NCI-H524 treated with DMSO at 0.1 percent for 48 hours (cell line): Measurements from ENCODE around the gene MIER3.

Experiments
- DNase-seq: peaks from one replicate; lab custom pipeline; 2025; lab: John Stamatoyannopoulos, UW

MIER3 gene

DNA sequence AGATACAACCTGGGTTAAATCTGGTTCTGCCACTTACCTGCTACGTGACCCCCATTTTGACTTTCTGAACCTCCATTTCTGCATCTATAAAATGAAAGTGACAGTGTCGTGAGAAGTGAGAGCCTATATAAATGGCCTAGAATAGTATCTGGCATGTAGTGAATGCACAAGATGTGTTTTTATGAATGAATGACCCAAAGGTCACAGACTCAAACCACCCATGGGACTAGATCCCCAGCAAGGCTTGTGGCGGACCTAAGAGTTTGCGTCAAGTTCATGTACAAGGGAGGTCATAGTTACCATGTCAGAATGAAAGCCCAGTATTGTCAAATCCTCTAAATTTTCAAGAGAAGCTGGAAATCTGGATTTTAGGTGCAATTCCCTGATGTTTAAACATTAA, 53.7 kb downstream of the MIER3 start:
- DNase-seq = no peak

DNA sequence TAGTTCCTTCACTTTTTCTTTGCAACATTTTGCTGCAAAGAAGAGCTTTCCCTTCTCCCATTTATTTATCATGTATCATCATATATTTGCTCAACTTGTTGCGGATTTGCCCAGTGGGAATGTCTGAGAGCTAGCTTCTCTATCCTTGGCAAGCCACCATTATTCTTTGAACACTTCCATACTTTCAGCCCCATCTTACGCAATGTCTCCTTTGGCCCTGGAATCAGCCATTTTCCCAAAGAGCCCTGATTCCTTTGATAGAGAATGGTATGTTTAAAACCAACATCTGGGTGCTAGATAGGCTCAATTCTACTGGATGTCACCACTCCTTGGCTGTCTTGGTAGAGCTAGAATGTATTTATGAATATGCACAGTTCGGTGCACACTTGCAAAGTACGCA, 55.2 kb downstream of the MIER3 start:
- DNase-seq = no peak

DNA sequence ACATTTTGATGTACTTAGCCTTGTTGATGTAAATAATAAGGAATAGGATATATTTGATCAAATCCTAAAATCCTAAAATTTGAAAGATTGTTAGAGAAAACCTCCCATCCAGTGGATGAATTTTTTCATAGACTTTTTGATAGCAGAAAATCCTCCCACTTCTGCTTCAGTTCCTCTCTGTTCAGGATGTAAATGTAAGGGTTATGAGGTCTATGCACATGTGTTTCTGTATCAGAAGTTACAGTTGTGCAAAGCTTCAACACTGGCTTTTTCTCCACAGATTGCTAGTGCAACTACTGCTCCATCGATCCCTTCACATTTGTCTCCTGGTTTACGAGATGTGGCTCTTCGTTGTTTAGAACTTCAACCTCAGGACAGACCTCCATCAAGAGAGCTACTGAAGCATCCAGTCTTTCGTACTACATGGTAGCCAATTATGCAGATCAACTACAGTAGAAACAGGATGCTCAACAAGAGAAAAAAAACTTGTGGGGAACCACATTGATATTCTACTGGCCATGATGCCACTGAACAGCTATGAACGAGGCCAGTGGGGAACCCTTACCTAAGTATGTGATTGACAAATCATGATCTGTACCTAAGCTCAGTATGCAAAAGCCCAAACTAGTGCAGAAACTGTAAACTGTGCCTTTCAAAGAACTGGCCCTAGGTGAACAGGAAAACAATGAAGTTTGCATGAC, 58.5 kb downstream of the MIER3 start:
- no peak for DNase-seq

DNA sequence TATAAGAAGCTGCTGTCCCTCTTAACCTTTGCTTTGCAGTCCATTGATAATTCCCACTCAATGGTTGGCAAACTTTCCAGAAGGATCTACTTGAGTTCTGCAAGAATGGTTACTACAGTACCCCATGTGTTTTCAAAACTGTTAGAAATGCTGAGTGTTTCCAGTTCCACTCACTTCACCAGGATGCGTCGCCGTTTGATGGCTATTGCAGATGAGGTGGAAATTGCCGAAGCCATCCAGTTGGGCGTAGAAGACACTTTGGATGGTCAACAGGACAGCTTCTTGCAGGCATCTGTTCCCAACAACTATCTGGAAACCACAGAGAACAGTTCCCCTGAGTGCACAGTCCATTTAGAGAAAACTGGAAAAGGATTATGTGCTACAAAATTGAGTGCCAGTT, 70.4 kb downstream of the MIER3 start:
- DNase-seq = no peak

DNA sequence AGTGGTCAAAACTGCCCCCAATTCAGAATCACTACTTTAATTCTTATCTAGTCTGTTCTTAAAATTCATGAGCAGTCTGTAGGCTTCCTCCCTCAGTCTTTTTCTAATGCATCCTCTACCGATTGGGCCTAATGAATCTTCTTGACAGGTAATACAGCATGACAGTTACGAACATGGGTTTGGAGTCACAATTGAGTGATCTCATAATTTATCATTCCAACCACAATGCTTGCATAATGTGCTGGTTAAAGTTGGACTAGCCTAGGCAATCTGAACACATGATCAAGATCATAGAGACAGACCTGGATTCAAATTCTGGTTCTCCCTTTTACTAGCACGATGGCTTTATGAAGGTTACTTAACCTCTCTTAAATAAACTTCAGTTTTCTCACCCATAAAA, 75.6 kb downstream of the MIER3 start:
- no peak for DNase-seq

DNA sequence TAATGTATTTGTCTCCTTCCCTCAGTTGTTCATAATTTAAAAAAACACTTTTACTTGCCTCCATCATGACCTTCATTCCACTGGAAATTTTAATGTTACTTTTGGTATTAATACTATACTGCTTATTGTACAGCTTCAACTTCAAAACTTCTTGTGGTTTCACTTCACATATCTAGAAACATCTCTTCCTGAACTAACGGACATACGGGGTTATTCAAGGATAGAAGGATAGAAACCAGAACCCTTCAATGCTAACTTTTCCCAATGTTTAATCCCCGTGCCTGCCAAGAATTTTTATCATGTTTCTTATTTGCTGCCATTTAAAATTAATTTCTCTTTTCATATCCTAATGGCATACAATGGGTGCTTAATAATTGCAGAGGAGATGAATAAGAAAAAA, 78.9 kb downstream of the MIER3 start:
- DNase-seq = no peak

DNA sequence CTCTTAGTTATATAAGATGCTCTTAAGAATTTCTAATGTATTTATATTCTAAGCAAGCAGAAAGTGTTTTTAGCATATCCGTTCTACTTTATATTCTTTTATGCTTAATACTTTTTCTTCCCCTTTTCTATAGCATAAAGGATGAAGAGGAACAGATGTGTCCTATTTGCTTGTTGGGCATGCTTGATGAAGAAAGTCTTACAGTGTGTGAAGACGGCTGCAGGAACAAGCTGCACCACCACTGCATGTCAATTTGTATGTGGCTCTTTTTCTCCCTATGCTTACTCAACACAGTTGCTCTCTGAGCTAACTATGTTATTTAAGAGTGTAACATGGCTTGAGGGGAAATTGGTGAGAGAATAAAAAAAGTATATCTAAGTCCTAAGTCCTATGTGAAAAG, 80.1 kb downstream of the MIER3 start:
- no peak for DNase-seq
